HG02763 (cell line): ENCODE measurements around the gene LNP1.

Experiments used
- ATAC-seq: cut with Tn5 transposase; IDR thresholded peaks from one replicate; pipeline ENCODE4 v1.9.1; 2021; ENCODE audit warnings: mild to moderate bottlenecking, moderate library complexity; ENCODE audit not compliant: unreplicated experiment

LNP1 gene

GRCh38 chr3:100399341-100400071, 1.8 kb upstream of the LNP1 start:
- ATAC-seq, result no peak

GRCh38 chr3:100400419-100400779, 940 bp upstream of the LNP1 start:
- ATAC-seq, result peak; percentile 2

GRCh38 chr3:100401674-100402041, 319 bp downstream of the LNP1 start:
- ATAC-seq, result peak; percentile 8

- no peak for ATAC-seq
Observed at GRCh38 chr3:100402256-100402655, 917 bp downstream of the LNP1 start.

- ATAC-seq, result no peak
Observed at GRCh38 chr3:100402891-100403290, 1.6 kb downstream of the LNP1 start.

GRCh38 chr3:100403362-100404249, 2.3 kb downstream of the LNP1 start:
- ATAC-seq, result no peak

- ATAC-seq, result no peak
Observed at GRCh38 chr3:100404250-100404548, 2.9 kb downstream of the LNP1 start.

GRCh38 chr3:100407164-100407563, 5.8 kb downstream of the LNP1 start:
- ATAC-seq, result no peak

- no peak for ATAC-seq
Observed at GRCh38 chr3:100407977-100408532, 6.7 kb downstream of the LNP1 start.

GRCh38 chr3:100411091-100411982, 10.0 kb downstream of the LNP1 start:
- ATAC-seq, result no peak

- no peak for ATAC-seq
Observed at GRCh38 chr3:100412912-100413590, 11.7 kb downstream of the LNP1 start.

GRCh38 chr3:100413613-100414012, 12.3 kb downstream of the LNP1 start:
- ATAC-seq, result no peak

GRCh38 chr3:100416176-100416575, 14.8 kb downstream of the LNP1 start:
- ATAC-seq, result no peak

GRCh38 chr3:100416863-100417262, 15.5 kb downstream of the LNP1 start:
- ATAC-seq, result no peak

- no peak for ATAC-seq
Observed at GRCh38 chr3:100419406-100419805, 18.1 kb downstream of the LNP1 start.

- no peak for ATAC-seq
Observed at GRCh38 chr3:100420885-100421284, 19.5 kb downstream of the LNP1 start.

- no peak for ATAC-seq
Observed at GRCh38 chr3:100423611-100424010, 22.3 kb downstream of the LNP1 start.

GRCh38 chr3:100424261-100424660, 22.9 kb downstream of the LNP1 start:
- ATAC-seq, result no peak

- no peak for ATAC-seq
Observed at GRCh38 chr3:100425316-100425715, 24.0 kb downstream of the LNP1 start.

GRCh38 chr3:100426067-100426682, 24.8 kb downstream of the LNP1 start:
- no peak for ATAC-seq
